Pancreas (tissue), 10 donors: ENCODE results near the gene TMEM238. TPM values are rescaled to one million over a fixed set of nuclear protein-coding genes. Genes with fewer than 3 reads are reported as not detected.
A peak's percentile ranks its signal among the peaks of the same experiment; 100 is the strongest.
"Not testable (repeated sequence)": the region's sequence is repeated elsewhere in the genome, so short reads cannot be mapped to it uniquely, and the experiment has no call there.

Experiments
- ATAC-seq, 4 donors: fragments of 200-7000 bp; cut with Tn5 transposase; one replicate each; pipeline versions ENCODE4 v1.8.0 to v1.9.1; 2020; ENCODE audit warnings: mild to moderate bottlenecking in 4 of 4, moderate library complexity in 4 of 4
- DNase-seq, 6 donors: peaks; one replicate each; pipeline ENCODE4 v3.0.0-alpha.2; 2020
- FAIRE-seq: peaks from 2 replicates; lab custom pipeline; 2012; peaks lifted over from hg19 to GRCh38; lab: Jason Lieb, UNC
- H3K27ac ChIP-seq, 4 donors: fragments of 200-600 bp; sonication (generic); 1 replicate in 3 of 4; 2 replicates in 1 of 4; pipeline versions ENCODE4 v1.5.0 to v1.8.0; 2020
- H3K27me3 ChIP-seq, 4 donors: fragments of 200-600 bp; one replicate each; pipeline ENCODE4 v1.8.0; 2021
- H3K36me3 ChIP-seq, 3 donors: fragments of 200-600 bp; sonication (generic) in 1 of 3; one replicate each; pipeline versions ENCODE4 v1.5.0 to v1.8.0; 2020 to 2021
- H3K4me1 ChIP-seq, 3 donors: fragments of 200-600 bp; one replicate each; pipeline ENCODE4 v1.8.0; 2021
- H3K4me3 ChIP-seq, 4 donors: fragments of 200-600 bp; sonication (generic) in 2 of 4; one replicate each; pipeline versions ENCODE4 v1.5.0 to v1.8.0; 2020 to 2021
- H3K9me3 ChIP-seq, 4 donors: fragments of 200-600 bp; one replicate each; pipeline ENCODE4 v1.8.0; 2021
- CTCF ChIP-seq, 4 donors: fragments of 200-600 bp; sonication (generic) in 3 of 4; IDR thresholded peaks; one replicate each; pipeline versions ENCODE4 v1.5.0 to v1.8.0; 2021; ENCODE audit warnings: antibody characterized with exemption in 4 of 4
- WGBS, 2 donors: extraction: QIAGEN DNeasy Blood & Tissue Kit; methylation state at CpG; one replicate each; pipeline ENCODE4 v1.1.7; 2013; 5-methylcytosine and 5-hydroxymethylcytosine counted together
- intact Hi-C, 3 donors: fragments of 100-400 bp; cut with DNase I; formaldehyde crosslinking; loops; one replicate each; pipeline versions ENCODE4 v1.11.1 to v1.14.2; 2022
- polyA plus RNA-seq, 2 donors: library from polyadenylated mRNA; stranded (reverse); fragments of 200-250 nt; gene quantifications; one replicate each; pipeline ENCODE4 v1.2.3, GENCODE V29; 2013
- total RNA-seq, 6 donors: library from RNA; stranded (reverse); fragmentation: NEBNext Ultra II Directional in 4 of 6; extraction: Animal tissue kit (Norgen Biotek cat#: 25700) in 4 of 6; gene quantifications; one replicate each; pipeline versions ENCODE4 v1.2.1 to v1.2.4, GENCODE V29; 2021 to 2023
- donor health status: healthy with polysubstance abuse.
- donor health status: DM: no; HTN: no; CAD: no; lungs with moderate emphysema.
- donor health status: DM: no; HTN: no; CAD: no.
- donor health status: control.
- donor health status: control.
- donor health status: Bipolar disorder and iron deficiency.
- donor health status: DM: yes; HTN: yes; CAD: no.
- donor health status: DM: no; HTN: no; CAD: no.
- donor health status: DM: no; HTN: no; CAD: no.
- donor health status: DM: yes; HTN: yes; CAD: no.

The TMEM238 gene
- total and polyA plus RNA-seq, 8 donors = 0.42 to 32.7 (median 19.8) TPM

- H3K4me1 ChIP-seq = peaks cover 0 to 4% (median 0%) of the 10 kb centered on the region in 3 donors
- H3K27ac ChIP-seq = peak overlapping the region; percentile 90 to 95 (median 94)
- WGBS, 2 donors = 1% methylated on average over 65 to 72 of the region's 72 CpGs
- TF ChIP-seq CTCF (IDR thresholded peaks at IDR 0.05) = no peak
- H3K9me3 ChIP-seq = no peaks in the 10 kb centered on the region
- FAIRE-seq = peak; percentile 88
- no peaks in the 10 kb centered on the region for H3K27me3 ChIP-seq
- H3K4me3 ChIP-seq = peak overlapping the region; percentile 64 to 96 (median 74)
- ATAC-seq = peak; percentile 95 to 99 (median 96)
- DNase-seq = peak; percentile 95 to 98 (median 97)
- H3K36me3 ChIP-seq = peaks cover 0 to 6% (median 0%) of the 10 kb centered on the region in 3 donors
- intact Hi-C loops = loop anchor here in 1 of 3 donors (10.0 kb wide), 1 partner anchor 113 kb away; no protein-coding TSS in a partner anchor
Observed at GRCh38 chr19:55407800-55408532, 23.9 kb upstream of the TMEM238 start.

- Histone ChIP-seq H3K27ac (peak within 1 kb of the TSS; percentile 90 to 95 (median 94)), H3K4me3 (peak within 1 kb of the TSS; percentile 64 to 96 (median 74))
- not testable (repeated sequence) for H3K27me3 ChIP-seq, H3K9me3 ChIP-seq, H3K4me1 ChIP-seq, DNase-seq, H3K36me3 ChIP-seq, ATAC-seq, FAIRE-seq
- 0 to 1% methylated on average over 23 to 36 of the region's 36 CpGs for WGBS, 2 donors
- intact Hi-C loops = loop anchor here in 1 of 3 donors (10.0 kb wide), 1 partner anchor 113 kb away; no protein-coding TSS in a partner anchor
Observed at GRCh38 chr19:55407550-55407799, 23.4 kb upstream of the TMEM238 start, which contains the start of gene UBE2S. UBE2S (minus strand) TSS chr19:55407788; CDS start chr19:55407589, 199 bp downstream.

GRCh38 chr19:55406826-55407549 lies 22.9 kb upstream of the TMEM238 start:
- WGBS, 2 donors = 18 to 20% methylated on average over 34 to 35 of the region's 35 CpGs
- peak overlapping the region; percentile 64 to 96 (median 74) for H3K4me3 ChIP-seq
- no peak for TF ChIP-seq CTCF (IDR thresholded peaks at IDR 0.05)
- FAIRE-seq = no peak
- DNase-seq = peak in 3 of 6 donors; percentile 24 to 73 (median 29)
- peaks cover 0 to 7% (median 0%) of the 10 kb centered on the region in 3 donors for H3K36me3 ChIP-seq
- H3K4me1 ChIP-seq = peaks cover 0 to 4% (median 0%) of the 10 kb centered on the region in 3 donors
- intact Hi-C loops = loop anchor here in 1 of 3 donors (10.0 kb wide), 1 partner anchor 112 kb away; no protein-coding TSS in a partner anchor
- H3K9me3 ChIP-seq = no peaks in the 10 kb centered on the region
- peak overlapping the region; percentile 90 to 95 (median 94) for H3K27ac ChIP-seq
- no peaks in the 10 kb centered on the region for H3K27me3 ChIP-seq
- ATAC-seq = peak in 2 of 4 donors; percentile 2 to 14

- Histone ChIP-seq H3K27ac (no peak overlapping the region), H3K4me3 (peak overlapping the region in 1 of 4 donors; percentile 64), H3K9me3 (no peaks in the 10 kb centered on the region), H3K36me3 (peaks cover 0 to 7% (median 0%) of the 10 kb centered on the region in 3 donors), H3K27me3 (no peaks in the 10 kb centered on the region), H3K4me1 (peaks cover 0 to 4% (median 0%) of the 10 kb centered on the region in 3 donors)
- intact Hi-C loops = loop anchor here in 1 of 3 donors (10.0 kb wide), 1 partner anchor 111 kb away; no protein-coding TSS in a partner anchor
- ATAC-seq (no peak), DNase-seq (no peak), FAIRE-seq (no peak)
- no peak for TF ChIP-seq CTCF (IDR thresholded peaks at IDR 0.05)
- WGBS, 2 donors = 87 to 89% methylated on average over 14 of the region's 14 CpGs
Observed at GRCh38 chr19:55406091-55406825, 22.2 kb upstream of the TMEM238 start.
